ENCODE data around the gene KMT2E.
A peak's percentile ranks its signal among the peaks of the same experiment; 100 is the strongest.

KMT2E gene

GRCh38 chr7:105014693-105015389, 836 bp downstream of the KMT2E start:
- H3K4me3 ChIP-seq (ENCODE audit: low read length), result peak overlapping the region; percentile 96
- DNase-seq (ENCODE audit: low read depth), result peak; percentile 68
- no peak for TF ChIP-seq CTCF (IDR thresholded peaks at IDR 0.05; ENCODE audit: insufficient read depth, low read depth, low read length, missing control alignments)

DNA sequence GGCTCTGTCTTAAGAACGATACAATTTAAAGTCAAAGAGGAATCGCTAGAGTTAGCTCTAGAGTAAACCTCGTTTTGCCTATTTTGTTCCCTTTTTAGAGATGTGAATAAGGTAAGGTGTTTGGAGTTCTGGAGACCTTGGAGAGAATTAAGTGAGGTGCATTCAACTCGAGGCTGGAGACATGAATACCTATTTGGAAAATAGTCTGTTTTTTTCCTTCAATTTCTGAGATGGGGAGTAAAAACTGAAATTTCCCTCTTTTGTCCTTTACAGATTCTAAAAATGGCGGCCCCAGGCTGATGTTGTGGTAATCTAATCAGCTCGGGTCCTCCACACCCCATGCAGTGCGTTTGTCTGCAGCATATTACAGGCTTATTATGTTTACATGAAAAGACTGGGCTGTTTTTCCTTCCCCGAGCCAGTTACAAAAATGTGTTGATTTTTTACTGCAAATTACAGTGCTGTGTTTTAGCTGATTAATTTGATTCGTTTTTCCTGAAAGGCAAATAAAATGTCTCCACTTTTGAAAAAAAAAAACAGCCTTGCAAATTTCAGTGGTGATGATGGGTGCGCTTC, 1.5 kb downstream of the KMT2E start:
- no peak for TF ChIP-seq CTCF (IDR thresholded peaks at IDR 0.05; ENCODE audit: insufficient read depth, low read depth, low read length, missing control alignments)
- peak; percentile 39 for DNase-seq (ENCODE audit: low read depth)
- H3K4me3 ChIP-seq (ENCODE audit: low read length), result peak overlapping the region; percentile 96

GRCh38 chr7:105016068-105016708, 2.2 kb downstream of the KMT2E start:
- peak overlapping the region; percentile 96 for H3K4me3 ChIP-seq (ENCODE audit: low read length)
- no peak for DNase-seq (ENCODE audit: low read depth)
- no peak for TF ChIP-seq CTCF (IDR thresholded peaks at IDR 0.05; ENCODE audit: insufficient read depth, low read depth, low read length, missing control alignments)

DNA sequence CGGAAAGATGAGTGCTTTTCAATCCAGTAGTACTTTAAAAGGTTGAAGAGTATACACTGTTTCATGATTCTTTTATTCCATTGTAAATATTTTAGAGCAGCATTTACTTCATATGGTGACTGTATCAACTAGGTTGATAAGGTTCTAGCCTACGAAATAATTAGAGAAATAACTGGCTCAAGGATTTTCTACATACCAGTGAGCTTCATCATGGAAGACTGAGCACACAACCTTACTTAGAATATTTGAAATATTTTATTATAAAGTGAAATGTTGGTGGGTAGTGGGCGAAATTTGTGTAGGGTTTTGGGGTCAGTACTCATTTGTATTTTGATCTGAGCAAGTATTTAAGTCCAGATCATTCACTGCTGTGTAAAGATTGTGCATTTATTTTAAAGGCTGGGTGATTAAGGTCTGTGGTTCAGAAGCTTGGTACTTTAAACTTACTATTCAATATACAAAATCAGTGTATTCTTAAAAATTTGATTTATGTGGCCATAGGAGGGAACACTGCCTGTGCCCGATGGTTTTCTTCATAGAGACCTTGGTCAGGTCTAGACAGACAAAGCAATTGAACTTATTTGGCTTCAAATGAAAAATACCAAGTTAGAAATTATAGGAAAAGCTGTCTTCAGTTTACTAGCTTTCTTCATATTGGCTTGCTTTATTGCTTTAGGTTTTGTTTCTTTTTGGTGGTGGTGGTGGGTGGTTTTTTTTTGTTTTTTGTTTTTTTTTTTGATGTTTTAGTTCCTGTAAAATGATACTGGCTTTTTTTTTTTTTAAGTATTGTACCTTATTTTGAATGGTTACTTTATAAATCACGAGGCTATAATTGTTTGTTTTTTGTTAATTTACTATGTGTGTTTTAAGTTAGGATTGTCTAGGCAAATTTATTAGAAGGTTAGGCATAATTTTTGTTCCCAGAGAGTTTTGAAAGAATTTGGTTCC, 3.0 kb downstream of the KMT2E start:
- peak overlapping the region; percentile 96 for H3K4me3 ChIP-seq (ENCODE audit: low read length)
- no peak for TF ChIP-seq CTCF (IDR thresholded peaks at IDR 0.05; ENCODE audit: insufficient read depth, low read depth, low read length, missing control alignments)
- peak; percentile 29 for DNase-seq (ENCODE audit: low read depth)

GRCh38 chr7:105017657-105018365, 3.8 kb downstream of the KMT2E start:
- no peak for DNase-seq (ENCODE audit: low read depth)
- no peak for TF ChIP-seq CTCF (IDR thresholded peaks at IDR 0.05; ENCODE audit: insufficient read depth, low read depth, low read length, missing control alignments)

GRCh38 chr7:105019269-105019668, 5.3 kb downstream of the KMT2E start:
- no peak overlapping the region for H3K4me3 ChIP-seq (ENCODE audit: low read length)
- TF ChIP-seq CTCF (IDR thresholded peaks at IDR 0.05; ENCODE audit: insufficient read depth, low read depth, low read length, missing control alignments), result no peak
- no peak for DNase-seq (ENCODE audit: low read depth)

More at GRCh38 chr7:105017657-105018365, 3.8 kb downstream of the KMT2E start:
- H3K4me3 ChIP-seq (ENCODE audit: low read length), result peak overlapping the region; percentile 96

All from epithelial cell of esophagus (primary cell).